WTC11 (cell line): ENCODE measurements around the gene ONECUT2. TPM values are rescaled to one million over a fixed set of nuclear protein-coding genes. Genes with fewer than 3 reads are reported as not detected.

Experiments used
- ATAC-seq: fragments of 200-7000 bp; cut with Tn5 transposase; 2 replicates; pipeline ENCODE4 v1.10.0; 2021; ENCODE audit warnings: mild to moderate bottlenecking, moderate library complexity
- CTCF ChIA-PET: fragments of 300-600 bp; sonication (Branson Sonifier 250); formaldehyde crosslinking; loops from one replicate; lab custom pipeline; 2021; ENCODE audit warnings: antibody characterized with exemption; lab: Charles Lee
- POLR2A ChIA-PET: fragments of 350-600 bp; sonication (Branson Sonifier 250); formaldehyde crosslinking; loops from one replicate; lab custom pipeline; 2021; ENCODE audit warnings: antibody characterized with exemption; lab: Charles Lee
- DNase-seq: peaks from one replicate; pipeline ENCODE4 v3.0.0; 2021; ENCODE audit warnings: low spot score
- H3K27ac Mint-ChIP-seq: 2 replicates; pipeline ENCODE4 v1.8.0; 2021; ENCODE audit warnings: mixed read lengths
- H3K27me3 Mint-ChIP-seq: 2 replicates; pipeline ENCODE4 v1.8.0; 2021; ENCODE audit warnings: low read depth, mild to moderate bottlenecking, moderate library complexity, mixed read lengths
- H3K36me3 Mint-ChIP-seq: 2 replicates; pipeline ENCODE4 v1.8.0; 2021; ENCODE audit warnings: mixed read lengths
- H3K4me1 Mint-ChIP-seq: 2 replicates; pipeline ENCODE4 v1.8.0; 2022; ENCODE audit warnings: mixed read lengths
- H3K4me3 Mint-ChIP-seq: 2 replicates; pipeline ENCODE4 v1.8.0; 2021; ENCODE audit warnings: mild to moderate bottlenecking, moderate library complexity, mixed read lengths
- H3K9me3 Mint-ChIP-seq: 2 replicates; pipeline ENCODE4 v1.8.0; 2021; ENCODE audit warnings: mixed read lengths
- ATF1 ChIP-seq: sonication (generic); formaldehyde crosslinking; IDR thresholded peaks from 2 replicates; pipeline ENCODE4 v1.8.1; 2023; ENCODE audit warnings: mild to moderate bottlenecking, moderate library complexity, missing genetic modification reagents
- ATF2 ChIP-seq: sonication (generic); formaldehyde crosslinking; IDR thresholded peaks from 2 replicates; pipeline ENCODE4 v1.8.1; 2022; ENCODE audit warnings: low read depth, missing genetic modification reagents, borderline replicate concordance
- ATF3 ChIP-seq: sonication (generic); formaldehyde crosslinking; conservative IDR thresholded peaks from 2 replicates; pipeline ENCODE4 v1.8.1; 2022; ENCODE audit warnings: mild to moderate bottlenecking, missing genetic modification reagents
- ATF6 ChIP-seq: sonication (generic); formaldehyde crosslinking; IDR thresholded peaks from 2 replicates; pipeline ENCODE4 v1.8.1; 2023; ENCODE audit warnings: mild to moderate bottlenecking, missing genetic modification reagents
- E2F1 ChIP-seq: sonication (generic); formaldehyde crosslinking; IDR thresholded peaks from 2 replicates; pipeline ENCODE4 v1.8.0; 2022; ENCODE audit warnings: mild to moderate bottlenecking, missing genetic modification reagents
- ETV6 ChIP-seq: sonication (generic); formaldehyde crosslinking; IDR thresholded peaks from 2 replicates; pipeline ENCODE4 v1.8.1; 2022; ENCODE audit warnings: mild to moderate bottlenecking, missing genetic modification reagents
- JAZF1 ChIP-seq: fragments of 250-450 bp; sonication (Bioruptor Pico); IDR thresholded peaks from 2 replicates; pipeline ENCODE4 v1.9.0; 2021; ENCODE audit warnings: moderate library complexity, mild to moderate bottlenecking, inconsistent platforms
- MAX ChIP-seq: sonication (generic); formaldehyde crosslinking; IDR thresholded peaks from 2 replicates; pipeline ENCODE4 v1.8.0; 2022; ENCODE audit warnings: mild to moderate bottlenecking, missing genetic modification reagents
- MYBL2 ChIP-seq: sonication (generic); formaldehyde crosslinking; IDR thresholded peaks from 2 replicates; pipeline ENCODE4 v1.8.1; 2023; ENCODE audit warnings: mild to moderate bottlenecking, moderate library complexity, missing genetic modification reagents
- NFE2L1 ChIP-seq: sonication (generic); formaldehyde crosslinking; IDR thresholded peaks from 2 replicates; pipeline ENCODE4 v1.8.1; 2023; ENCODE audit warnings: missing genetic modification reagents
- NFYB ChIP-seq: sonication (generic); formaldehyde crosslinking; conservative IDR thresholded peaks from 2 replicates; pipeline ENCODE4 v1.8.0; 2022; ENCODE audit warnings: low read depth, missing genetic modification reagents
- NR1H2 ChIP-seq: sonication (generic); formaldehyde crosslinking; IDR thresholded peaks from 2 replicates; pipeline ENCODE4 v1.9.0; 2021; ENCODE audit warnings: mild to moderate bottlenecking, moderate library complexity, missing genetic modification reagents
- OVOL2 ChIP-seq: fragments of 250-450 bp; sonication (Bioruptor Pico); IDR thresholded peaks from 2 replicates; pipeline ENCODE4 v1.9.0; 2021; ENCODE audit warnings: mild to moderate bottlenecking, borderline replicate concordance
- PREB ChIP-seq: sonication (generic); formaldehyde crosslinking; IDR thresholded peaks from 2 replicates; pipeline ENCODE4 v1.8.1; 2022; ENCODE audit warnings: mild to moderate bottlenecking, missing genetic modification reagents, moderate library complexity, borderline replicate concordance
- PRRX2 ChIP-seq: fragments of 250-450 bp; sonication (Bioruptor Pico); IDR thresholded peaks from 2 replicates; pipeline ENCODE4 v1.8.0; 2021; ENCODE audit warnings: mild to moderate bottlenecking
- RELA ChIP-seq: sonication (generic); formaldehyde crosslinking; IDR thresholded peaks from 2 replicates; pipeline ENCODE4 v1.8.1; 2022; ENCODE audit warnings: missing genetic modification reagents, mild to moderate bottlenecking, borderline replicate concordance
- SOX15 ChIP-seq: fragments of 250-450 bp; sonication (Bioruptor Pico); IDR thresholded peaks from 2 replicates; pipeline ENCODE4 v1.9.0; 2021; ENCODE audit warnings: mild to moderate bottlenecking
- TEAD4 ChIP-seq: sonication (generic); formaldehyde crosslinking; IDR thresholded peaks from 2 replicates; pipeline ENCODE4 v1.8.0; 2022; ENCODE audit warnings: mild to moderate bottlenecking, missing genetic modification reagents
- TP53 ChIP-seq: sonication (generic); formaldehyde crosslinking; IDR thresholded peaks from 2 replicates; pipeline ENCODE4 v1.8.1; 2023; ENCODE audit warnings: mild to moderate bottlenecking, missing genetic modification reagents
- ZNF121 ChIP-seq: sonication (generic); formaldehyde crosslinking; IDR thresholded peaks from 2 replicates; pipeline ENCODE4 v1.8.0; 2023; ENCODE audit warnings: missing genetic modification reagents
- ZNF263 ChIP-seq: sonication (generic); formaldehyde crosslinking; IDR thresholded peaks from 2 replicates; pipeline ENCODE4 v1.8.1; 2022; ENCODE audit warnings: low read depth, mild to moderate bottlenecking, moderate library complexity, missing genetic modification reagents
- ZNF281 ChIP-seq: sonication (generic); formaldehyde crosslinking; IDR thresholded peaks from 2 replicates; pipeline ENCODE4 v1.8.0; 2023; ENCODE audit warnings: mild to moderate bottlenecking, missing genetic modification reagents
- total RNA-seq: library from RNA; stranded (reverse); gene quantifications from 3 replicates; pipeline ENCODE4 v1.2.3, GENCODE V29; 2021

The ONECUT2 gene
- total RNA-seq, 1 experiment from 2014 or later: 0.87 TPM

- Mint-ChIP-seq H3K36me3 (no peaks in the 10 kb centered on the region), H3K4me1 (peaks cover 11% of the 10 kb centered on the region)
These were observed 40.7 kb downstream of the ONECUT2 start for GRCh38 chr18:57475903-57476302.

GRCh38 chr18:57480733-57481132 is 45.6 kb downstream of the ONECUT2 start:
- POLR2A ChIA-PET: no interaction called here
- Mint-ChIP-seq H3K4me1 (peaks cover 9% of the 10 kb centered on the region), H3K27me3 (no peaks in the 10 kb centered on the region)

More at GRCh38 chr18:57475903-57476302, 40.7 kb downstream of the ONECUT2 start:
- Mint-ChIP-seq H3K27ac (no peak overlapping the region; the same call in 1 of the 2 replicates), H3K4me3 (no peak overlapping the region), H3K9me3 (no peaks in the 10 kb centered on the region), H3K27me3 (no peaks in the 10 kb centered on the region)
- ATAC-seq (no peak), DNase-seq (no peak)
- CTCF ChIA-PET: no interaction called here
- POLR2A ChIA-PET: interaction anchor here (0.6 kb wide), 2 partner anchors 258 to 469 kb away, joined by 4 read pairs; no protein-coding TSS in a partner anchor
- TF ChIP-seq PREB (CRISPR knock-in tag): no peak
- TF ChIP-seq ATF2: no peak
- no peak for TF ChIP-seq NFYB
- no peak for TF ChIP-seq PRRX2 (CRISPR knock-in tag)

GRCh38 chr18:57497372-57498294 is 62.5 kb downstream of the ONECUT2 start:
- TF ChIP-seq TP53 (no peak), MYBL2 (CRISPR knock-in tag) (no peak), ZNF121 (CRISPR knock-in tag) (no peak), OVOL2 (no peak), ATF6 (no peak), RELA (no peak), NFE2L1 (CRISPR knock-in tag) (no peak), TEAD4 (CRISPR knock-in tag) (no peak), NR1H2 (no peak), E2F1 (CRISPR knock-in tag) (no peak), ETV6 (no peak), JAZF1 (CRISPR knock-in tag) (no peak), ZNF281 (CRISPR knock-in tag) (no peak), ATF1 (CRISPR knock-in tag) (no peak), ZNF263 (CRISPR knock-in tag) (no peak)
- TF ChIP-seq, all 79 proteins: peak for 0
- ATAC-seq (no peak), DNase-seq (no peak)
- POLR2A ChIA-PET: no interaction called here
- Mint-ChIP-seq H3K4me1 (no peaks in the 10 kb centered on the region), H3K4me3 (no peak overlapping the region), H3K27me3 (no peaks in the 10 kb centered on the region), H3K36me3 (no peaks in the 10 kb centered on the region), H3K27ac (no peak overlapping the region), H3K9me3 (0 out of 2 replicates have a peak, but pooled peaks cover 3% of the 10 kb centered on the region)
- CTCF ChIA-PET: interaction anchor here (0.7 to 1.5 kb wide), 2 partner anchors 35 to 64 kb away, joined by 3 read pairs; no protein-coding TSS in a partner anchor

More at GRCh38 chr18:57480733-57481132, 45.6 kb downstream of the ONECUT2 start:
- no peak overlapping the region for H3K27ac Mint-ChIP-seq
- no peak for DNase-seq
- TF ChIP-seq SOX15 (CRISPR knock-in tag) (no peak), ATF3 (CRISPR knock-in tag) (no peak), MAX (no peak)
- ATAC-seq: no peak
- H3K4me3 Mint-ChIP-seq: no peak overlapping the region
- H3K9me3 Mint-ChIP-seq: no peaks in the 10 kb centered on the region
- H3K36me3 Mint-ChIP-seq: no peaks in the 10 kb centered on the region
- CTCF ChIA-PET: no interaction called here
